ENCODE measurements around the gene CLMP.

Gene CLMP

DNA sequence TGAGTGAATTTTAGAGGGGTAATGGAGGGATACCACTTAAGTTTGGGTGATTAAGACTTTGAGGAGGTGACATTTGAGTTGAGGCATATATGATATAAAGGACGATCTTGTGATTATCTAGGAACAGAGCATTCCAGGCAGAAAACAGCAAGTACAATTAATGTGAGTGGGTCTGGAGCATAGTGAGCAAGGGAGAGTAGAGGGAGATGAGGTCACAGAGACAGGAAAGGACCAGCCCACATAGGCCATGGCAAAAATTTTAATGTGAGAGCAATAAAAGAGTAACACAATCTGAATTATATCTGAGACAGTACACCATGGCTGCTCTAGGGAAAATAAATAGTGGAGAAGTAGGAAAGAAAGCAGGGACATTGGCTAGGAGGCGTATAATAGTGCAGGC, 118.6 kb downstream of the CLMP start:
- Histone ChIP-seq H3F3A (ENCODE audit: control insufficient read depth, insufficient read depth) (no peaks in the 10 kb centered on the region), H3K79me2 (ENCODE audit: control insufficient read depth, low read length) (no peaks in the 10 kb centered on the region)

GRCh38 chr11:123073343-123074057, 121.5 kb downstream of the CLMP start:
- TF ChIP-seq, protein P1, sequence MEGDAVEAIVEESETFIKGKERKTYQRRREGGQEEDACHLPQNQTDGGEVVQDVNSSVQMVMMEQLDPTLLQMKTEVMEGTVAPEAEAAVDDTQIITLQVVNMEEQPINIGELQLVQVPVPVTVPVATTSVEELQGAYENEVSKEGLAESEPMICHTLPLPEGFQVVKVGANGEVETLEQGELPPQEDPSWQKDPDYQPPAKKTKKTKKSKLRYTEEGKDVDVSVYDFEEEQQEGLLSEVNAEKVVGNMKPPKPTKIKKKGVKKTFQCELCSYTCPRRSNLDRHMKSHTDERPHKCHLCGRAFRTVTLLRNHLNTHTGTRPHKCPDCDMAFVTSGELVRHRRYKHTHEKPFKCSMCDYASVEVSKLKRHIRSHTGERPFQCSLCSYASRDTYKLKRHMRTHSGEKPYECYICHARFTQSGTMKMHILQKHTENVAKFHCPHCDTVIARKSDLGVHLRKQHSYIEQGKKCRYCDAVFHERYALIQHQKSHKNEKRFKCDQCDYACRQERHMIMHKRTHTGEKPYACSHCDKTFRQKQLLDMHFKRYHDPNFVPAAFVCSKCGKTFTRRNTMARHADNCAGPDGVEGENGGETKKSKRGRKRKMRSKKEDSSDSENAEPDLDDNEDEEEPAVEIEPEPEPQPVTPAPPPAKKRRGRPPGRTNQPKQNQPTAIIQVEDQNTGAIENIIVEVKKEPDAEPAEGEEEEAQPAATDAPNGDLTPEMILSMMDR (IDR thresholded peaks at IDR 0.05; ENCODE audit: low read depth, low read length, poor library complexity, severe bottlenecking): no peak
- TF ChIP-seq EZH2phosphoT487 (IDR thresholded peaks at IDR 0.05; ENCODE audit: borderline replicate concordance, low read length): no peak
- H3K4me3 ChIP-seq (ENCODE audit: low read length): no peak overlapping the region
- H3K4me1 ChIP-seq (ENCODE audit: control insufficient read depth, low read length): peaks cover 35% of the 10 kb centered on the region
- H3F3A ChIP-seq (ENCODE audit: control insufficient read depth, insufficient read depth): peaks cover 5% of the 10 kb centered on the region; the same call in 1 of the 2 replicates
- no peaks in the 10 kb centered on the region for H3K9me3 ChIP-seq (ENCODE audit: control insufficient read depth, insufficient read depth, low read length)
- H3K4me2 ChIP-seq (ENCODE audit: low read length): no peak overlapping the region
- no peaks in the 10 kb centered on the region for H4K20me1 ChIP-seq (ENCODE audit: control insufficient read depth, insufficient read depth, low read depth, low read length)
- H3K9me2 ChIP-seq (replicated peaks; ENCODE audit: control insufficient read depth, low read length): no peaks in the 10 kb centered on the region
- no peaks in the 10 kb centered on the region for H3K27me3 ChIP-seq (ENCODE audit: control insufficient read depth, low read length)
- no peak overlapping the region for H3K27ac ChIP-seq (ENCODE audit: low read depth, low read length)
- H3K36me3 ChIP-seq (ENCODE audit: control insufficient read depth, low read length): no peaks in the 10 kb centered on the region
- H3K79me2 ChIP-seq (ENCODE audit: control insufficient read depth, low read length): peaks cover 10% of the 10 kb centered on the region

More for the DNA sequence above, 118.6 kb downstream of the CLMP start:
- Histone ChIP-seq H3K36me3 (ENCODE audit: control insufficient read depth, low read length) (no peaks in the 10 kb centered on the region), H3K4me3 (ENCODE audit: low read length) (no peak overlapping the region), H3K4me1 (ENCODE audit: control insufficient read depth, low read length) (peaks cover 8% of the 10 kb centered on the region), H3K9me2 (replicated peaks; ENCODE audit: control insufficient read depth, low read length) (no peaks in the 10 kb centered on the region), H3K27me3 (ENCODE audit: control insufficient read depth, low read length) (no peaks in the 10 kb centered on the region), H3K4me2 (ENCODE audit: low read length) (no peak overlapping the region), H3K27ac (ENCODE audit: low read depth, low read length) (no peak overlapping the region), H3K9me3 (ENCODE audit: control insufficient read depth, insufficient read depth, low read length) (no peaks in the 10 kb centered on the region), H4K20me1 (ENCODE audit: control insufficient read depth, insufficient read depth, low read depth, low read length) (no peaks in the 10 kb centered on the region)
- TF ChIP-seq, protein P1 (IDR thresholded peaks at IDR 0.05; ENCODE audit: low read depth, low read length, poor library complexity, severe bottlenecking): no peak
- no peak for TF ChIP-seq EZH2phosphoT487 (IDR thresholded peaks at IDR 0.05; ENCODE audit: borderline replicate concordance, low read length)

- Histone ChIP-seq H3K27ac (ENCODE audit: low read depth, low read length) (no peak overlapping the region), H3K9me3 (ENCODE audit: control insufficient read depth, insufficient read depth, low read length) (no peaks in the 10 kb centered on the region), H3K9me2 (replicated peaks; ENCODE audit: control insufficient read depth, low read length) (no peaks in the 10 kb centered on the region), H3K79me2 (ENCODE audit: control insufficient read depth, low read length) (peaks cover 11% of the 10 kb centered on the region), H4K20me1 (ENCODE audit: control insufficient read depth, insufficient read depth, low read depth, low read length) (no peaks in the 10 kb centered on the region), H3K4me1 (ENCODE audit: control insufficient read depth, low read length) (peaks cover 38% of the 10 kb centered on the region), H3K4me3 (ENCODE audit: low read length) (no peak overlapping the region), H3K36me3 (ENCODE audit: control insufficient read depth, low read length) (no peaks in the 10 kb centered on the region), H3F3A (ENCODE audit: control insufficient read depth, insufficient read depth) (peaks cover 5% of the 10 kb centered on the region; the same call in 1 of the 2 replicates), H3K4me2 (ENCODE audit: low read length) (no peak overlapping the region), H3K27me3 (ENCODE audit: control insufficient read depth, low read length) (no peaks in the 10 kb centered on the region)
- TF ChIP-seq EZH2phosphoT487 (IDR thresholded peaks at IDR 0.05; ENCODE audit: borderline replicate concordance, low read length): no peak
- TF ChIP-seq, protein P1 (IDR thresholded peaks at IDR 0.05; ENCODE audit: low read depth, low read length, poor library complexity, severe bottlenecking): no peak
Measured at GRCh38 chr11:123072762-123073161, 122.3 kb downstream of the CLMP start.
